ENCODE measurements around the gene ANKRD35. TPM values are rescaled to one million over a fixed set of nuclear protein-coding genes. Genes with fewer than 3 reads are reported as not detected.

ANKRD35 gene
- total RNA-seq, 1 donor from 2014 or later, result 0.77 TPM

DNA sequence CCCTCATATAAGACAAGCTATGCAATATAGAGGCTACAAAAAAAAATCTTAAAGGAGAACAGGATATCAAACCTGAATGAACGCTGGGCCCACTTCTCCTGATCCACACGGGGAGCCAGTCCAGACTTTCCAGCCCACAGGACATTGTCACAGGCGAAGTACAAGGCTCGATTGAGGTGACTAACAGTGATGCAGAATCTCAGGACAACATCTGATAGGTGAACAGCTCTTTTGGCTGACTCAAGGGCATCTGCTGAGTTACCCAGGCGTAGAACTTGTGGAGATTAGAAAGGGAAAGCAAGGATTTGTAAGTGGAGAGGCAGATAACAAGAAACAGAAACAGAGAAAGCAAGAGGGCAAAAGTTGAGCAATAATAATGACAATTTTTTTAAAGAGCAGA lies 31.1 kb upstream of the ANKRD35 start:
- Histone ChIP-seq H3K27me3 (ENCODE audit: low read depth) (no peaks in the 10 kb centered on the region), H3K4me1 (peaks cover 36% of the 10 kb centered on the region), H3K4me3 (peak overlapping the region; percentile 94), H3K36me3 (peaks cover 52% of the 10 kb centered on the region), H3K27ac (replicated peaks) (no peak overlapping the region), H3K9me3 (replicated peaks) (no peaks in the 10 kb centered on the region)
- intact Hi-C loops (cut with micrococcal nuclease), result loop anchor here (10.0 kb wide), 2 partner anchors 58 to 62 kb away; partner anchors contain the start of gene PIAS3
- TF ChIP-seq, protein P1, sequence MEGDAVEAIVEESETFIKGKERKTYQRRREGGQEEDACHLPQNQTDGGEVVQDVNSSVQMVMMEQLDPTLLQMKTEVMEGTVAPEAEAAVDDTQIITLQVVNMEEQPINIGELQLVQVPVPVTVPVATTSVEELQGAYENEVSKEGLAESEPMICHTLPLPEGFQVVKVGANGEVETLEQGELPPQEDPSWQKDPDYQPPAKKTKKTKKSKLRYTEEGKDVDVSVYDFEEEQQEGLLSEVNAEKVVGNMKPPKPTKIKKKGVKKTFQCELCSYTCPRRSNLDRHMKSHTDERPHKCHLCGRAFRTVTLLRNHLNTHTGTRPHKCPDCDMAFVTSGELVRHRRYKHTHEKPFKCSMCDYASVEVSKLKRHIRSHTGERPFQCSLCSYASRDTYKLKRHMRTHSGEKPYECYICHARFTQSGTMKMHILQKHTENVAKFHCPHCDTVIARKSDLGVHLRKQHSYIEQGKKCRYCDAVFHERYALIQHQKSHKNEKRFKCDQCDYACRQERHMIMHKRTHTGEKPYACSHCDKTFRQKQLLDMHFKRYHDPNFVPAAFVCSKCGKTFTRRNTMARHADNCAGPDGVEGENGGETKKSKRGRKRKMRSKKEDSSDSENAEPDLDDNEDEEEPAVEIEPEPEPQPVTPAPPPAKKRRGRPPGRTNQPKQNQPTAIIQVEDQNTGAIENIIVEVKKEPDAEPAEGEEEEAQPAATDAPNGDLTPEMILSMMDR (IDR thresholded peaks at IDR 0.05; ENCODE audit: borderline replicate concordance), result no peak
- no peak for DNase-seq

DNA sequence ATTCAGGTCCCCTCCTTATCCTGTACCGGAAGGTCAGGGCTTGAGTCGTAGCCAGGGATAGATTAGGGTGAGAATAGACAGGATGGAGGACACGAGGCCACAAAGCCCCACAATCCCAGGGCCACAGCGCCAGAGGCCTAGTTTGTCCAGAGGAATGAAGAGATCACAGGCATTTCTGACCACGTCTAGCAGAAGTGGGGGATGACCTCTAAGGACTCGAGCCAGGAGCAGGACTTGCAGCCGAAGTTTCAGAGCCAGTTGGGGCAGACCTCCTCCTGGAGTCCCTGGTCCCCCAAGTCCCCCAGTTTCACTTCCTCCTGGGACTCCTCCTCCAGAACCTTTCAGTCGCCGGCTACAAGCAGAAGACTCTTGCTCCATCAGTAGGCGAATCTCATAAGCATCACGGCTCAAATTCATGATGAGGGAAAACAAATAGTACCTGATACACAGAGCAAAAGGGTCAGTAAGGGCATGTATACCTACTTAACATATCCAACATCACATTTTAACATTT lies 26.5 kb upstream of the ANKRD35 start:
- Histone ChIP-seq H3K36me3 (peaks cover 62% of the 10 kb centered on the region), H3K27ac (replicated peaks) (no peak overlapping the region), H3K27me3 (ENCODE audit: low read depth) (no peaks in the 10 kb centered on the region), H3K4me1 (peaks cover 30% of the 10 kb centered on the region), H3K9me3 (replicated peaks) (no peaks in the 10 kb centered on the region), H3K4me3 (no peak overlapping the region)
- no peak for DNase-seq
- TF ChIP-seq, protein P1 (IDR thresholded peaks at IDR 0.05; ENCODE audit: borderline replicate concordance), result no peak
- intact Hi-C loops (cut with micrococcal nuclease), result loop anchor here (10.0 kb wide), 2 partner anchors 57 to 63 kb away; partner anchors contain the start of gene PIAS3

DNA sequence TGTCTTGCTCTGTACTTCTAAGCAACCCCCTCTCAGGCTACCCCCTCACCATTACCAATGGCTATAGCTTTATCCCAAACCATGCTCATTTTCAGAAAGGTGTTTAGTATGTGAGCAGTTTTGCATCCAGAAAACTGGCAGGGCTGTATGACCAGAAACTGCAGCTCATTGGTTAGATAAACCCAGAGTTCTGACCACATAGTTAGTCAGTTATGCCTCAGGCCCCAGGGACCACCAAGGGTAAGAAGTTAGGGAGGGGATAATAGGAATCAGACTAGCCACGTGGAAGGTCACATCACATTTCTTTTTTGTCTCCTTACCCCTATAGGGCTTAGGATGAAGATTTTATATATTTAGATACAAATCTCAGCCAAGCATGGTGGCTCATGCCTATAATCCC lies 23.0 kb upstream of the ANKRD35 start:
- Histone ChIP-seq H3K36me3 (peaks cover 29% of the 10 kb centered on the region), H3K9me3 (replicated peaks) (no peaks in the 10 kb centered on the region), H3K27me3 (ENCODE audit: low read depth) (no peaks in the 10 kb centered on the region), H3K4me3 (no peak overlapping the region), H3K4me1 (peaks cover 28% of the 10 kb centered on the region), H3K27ac (replicated peaks) (peak overlapping the region; percentile 70)
- no peak for DNase-seq
- TF ChIP-seq, protein P1 (IDR thresholded peaks at IDR 0.05; ENCODE audit: borderline replicate concordance), result no peak
- intact Hi-C loops (cut with micrococcal nuclease), result no loop called here

DNA sequence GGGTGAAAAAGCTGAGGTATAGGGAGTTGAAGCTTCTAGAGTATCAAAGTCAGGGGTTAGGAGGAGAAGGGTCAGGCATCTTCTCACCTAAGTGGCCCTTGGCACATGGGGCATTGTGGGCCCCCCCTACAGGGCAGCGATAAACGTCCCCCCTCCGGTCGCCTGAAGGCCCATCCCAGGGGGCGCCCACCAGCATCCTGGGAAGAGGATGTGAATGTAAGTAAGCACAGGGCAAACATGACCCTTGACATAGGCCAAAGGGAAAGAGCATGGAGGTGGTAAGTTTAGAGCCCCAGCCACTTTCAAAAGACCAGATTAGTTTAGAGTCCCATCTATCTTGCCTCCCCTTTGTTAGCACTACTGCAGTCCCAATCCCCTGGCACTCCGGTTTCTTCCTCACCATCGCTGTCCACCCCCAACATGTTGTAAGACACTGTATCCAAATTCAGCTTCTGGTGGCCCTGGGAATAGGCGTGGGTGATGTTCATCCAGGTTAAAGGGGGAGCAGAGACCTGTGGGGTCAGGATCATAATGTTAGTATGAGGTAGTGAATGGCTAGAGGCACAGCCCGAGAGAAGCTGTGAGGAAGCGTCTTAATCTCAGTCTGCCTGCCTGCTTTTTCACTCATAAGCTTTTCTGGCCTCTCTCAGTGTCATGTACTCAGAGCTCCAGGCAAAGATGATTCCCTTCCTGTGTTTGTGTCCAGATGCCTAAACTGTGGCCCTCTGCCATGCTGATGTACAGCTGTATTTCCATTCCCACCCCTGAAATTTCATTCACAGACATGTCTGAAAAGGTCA lies 21.5 kb upstream of the ANKRD35 start:
- no peak for DNase-seq
- Histone ChIP-seq H3K4me1 (peaks cover 28% of the 10 kb centered on the region), H3K4me3 (no peak overlapping the region), H3K36me3 (peaks cover 14% of the 10 kb centered on the region), H3K27me3 (ENCODE audit: low read depth) (no peaks in the 10 kb centered on the region), H3K9me3 (replicated peaks) (no peaks in the 10 kb centered on the region), H3K27ac (replicated peaks) (peak overlapping the region; percentile 70)
- intact Hi-C loops (cut with micrococcal nuclease), result no loop called here
- TF ChIP-seq, protein P1 (IDR thresholded peaks at IDR 0.05; ENCODE audit: borderline replicate concordance), result no peak

DNA sequence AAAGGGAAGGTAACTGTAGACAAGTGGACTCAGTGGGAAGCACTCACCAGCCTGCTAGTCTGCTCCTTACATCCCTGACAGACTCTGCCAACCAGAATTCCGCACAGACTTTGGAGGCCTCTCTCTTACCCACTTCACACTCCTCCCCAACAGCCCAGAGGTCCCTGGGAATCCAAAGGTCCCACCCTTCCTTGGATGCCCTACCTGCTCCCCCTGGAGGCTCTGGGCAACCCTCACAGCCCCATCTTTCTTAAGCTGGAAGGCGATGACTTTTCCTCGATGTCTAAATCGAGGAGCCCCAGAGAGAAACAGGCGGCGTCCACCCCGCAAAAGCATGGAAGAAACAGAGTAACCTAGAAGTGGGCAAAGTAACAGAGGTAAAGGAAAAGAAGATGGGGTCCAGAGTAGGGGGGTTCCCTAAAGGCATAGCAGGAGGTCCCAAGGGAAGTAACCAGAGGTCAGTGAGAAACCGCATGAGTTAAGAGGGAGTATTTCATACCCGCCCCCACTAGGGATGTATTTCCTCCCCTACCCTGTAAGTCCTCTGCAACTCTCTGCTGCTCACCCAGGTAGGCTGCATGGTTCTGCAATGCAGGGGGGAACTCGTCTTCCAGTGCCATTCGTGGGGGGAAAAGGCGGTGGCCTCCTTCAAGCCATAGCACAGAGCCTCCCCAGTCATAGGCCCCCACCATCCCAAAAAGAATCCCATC lies 15.8 kb upstream of the ANKRD35 start:
- intact Hi-C loops (cut with micrococcal nuclease), result no loop called here
- no peaks in the 10 kb centered on the region for H3K9me3 ChIP-seq (replicated peaks)
- no peaks in the 10 kb centered on the region for H3K36me3 ChIP-seq
- no peak overlapping the region for H3K4me3 ChIP-seq
- H3K27me3 ChIP-seq (ENCODE audit: low read depth), result no peaks in the 10 kb centered on the region
- TF ChIP-seq, protein P1 (IDR thresholded peaks at IDR 0.05; ENCODE audit: borderline replicate concordance), result no peak
- DNase-seq, result no peak
- no peaks in the 10 kb centered on the region for H3K4me1 ChIP-seq
- no peak overlapping the region for H3K27ac ChIP-seq (replicated peaks)
